Fibroblast of lung (primary cell): ENCODE data around the gene CSTF2T. TPM values are rescaled to one million over a fixed set of nuclear protein-coding genes. Genes with fewer than 3 reads are reported as not detected.

Source experiments
- DNase-seq, 2 donors: peaks; one replicate each; pipeline versions ENCODE4 v3.0.0 to v3.0.0-alpha.2; 2010; ENCODE audit warnings: low read depth in 2 of 2
- H2AFZ ChIP-seq: 2 replicates; pipeline ENCODE4 v1.5.1; 2012; ENCODE audit warnings: low read length, control low read depth, inconsistent platforms
- H3K27ac ChIP-seq: 2 replicates; pipeline ENCODE4 v1.5.1; 2011; ENCODE audit warnings: low read length, control low read depth; ENCODE audit not compliant: insufficient read depth
- H3K27me3 ChIP-seq: 2 replicates; pipeline ENCODE4 v1.5.1; 2011; ENCODE audit warnings: mild to moderate bottlenecking, low read length; ENCODE audit not compliant: control insufficient read depth, insufficient read depth
- H3K36me3 ChIP-seq: 2 replicates; pipeline ENCODE4 v1.5.1; 2011; ENCODE audit warnings: low read length; ENCODE audit not compliant: control insufficient read depth, insufficient read depth
- H3K4me1 ChIP-seq: 2 replicates; pipeline ENCODE4 v1.5.1; 2011; ENCODE audit warnings: low read length; ENCODE audit not compliant: control insufficient read depth, insufficient read depth; ENCODE audit errors: extremely low read depth
- H3K4me2 ChIP-seq: 2 replicates; pipeline ENCODE4 v1.5.1; 2011; ENCODE audit warnings: low read length, control low read depth; ENCODE audit not compliant: insufficient read depth; ENCODE audit errors: extremely low read depth
- H3K4me3 ChIP-seq, 4 experiments: fragments of 200-600 bp in 1 of 4; sonication (generic) in 1 of 4; replicated peaks in 1 of 4; 2 replicates each; pipeline ENCODE4 v1.5.1; 2011 to 2016; ENCODE audit warnings: low read length in 4 of 4, low read depth in 3 of 4, mild to moderate bottlenecking in 3 of 4, control low read depth in 2 of 4, inconsistent platforms in 1 of 4, mixed read lengths in 1 of 4; ENCODE audit not compliant: insufficient read depth in 1 of 4; ENCODE audit errors: control extremely low read depth in 1 of 4
- H3K79me2 ChIP-seq: 2 replicates; pipeline ENCODE4 v1.5.1; 2012; ENCODE audit warnings: mild to moderate bottlenecking, low read length, inconsistent platforms; ENCODE audit not compliant: control insufficient read depth, insufficient read depth
- H3K9ac ChIP-seq: 2 replicates; pipeline ENCODE4 v1.5.1; 2011; ENCODE audit warnings: mild to moderate bottlenecking, low read length, control low read depth; ENCODE audit not compliant: insufficient read depth
- H3K9me3 ChIP-seq: 2 replicates; pipeline ENCODE4 v1.5.1; 2012; ENCODE audit warnings: low read depth, low read length; ENCODE audit not compliant: control insufficient read depth, insufficient read depth
- H4K20me1 ChIP-seq: 2 replicates; pipeline ENCODE4 v1.5.1; 2011; ENCODE audit warnings: low read length; ENCODE audit not compliant: control insufficient read depth, insufficient read depth; ENCODE audit errors: extremely low read depth
- EZH2 ChIP-seq: IDR thresholded peaks from 2 replicates; pipeline ENCODE4 v1.5.1; 2012; ENCODE audit warnings: low read length, control low read depth, mild to moderate bottlenecking; ENCODE audit errors: missing control alignments
- polyA plus RNA-seq, 2 donors: library from polyadenylated mRNA; depleted of rRNA in 1 of 2; stranded (reverse) in 1 of 2; unstranded in 1 of 2; fragments of >200 nt; gene quantifications; 2 replicates each; pipeline ENCODE4 v1.2.1, GENCODE V29; 2011 to 2012; ENCODE audit warnings: missing spikeins in 1 of 2
- total RNA-seq: library from RNA; depleted of rRNA; stranded (reverse); fragments of >200 nt; gene quantifications from 2 replicates; pipeline ENCODE4 v1.2.1, GENCODE V29; 2014
- TF ChIP-seq, protein P1 (sequence below), 2 donors: IDR thresholded peaks in 1 of 2; conservative IDR thresholded peaks in 1 of 2; 1 replicate in 1 of 2; 2 replicates in 1 of 2; pipeline ENCODE4 v1.5.1; 2011 to 2012; ENCODE audit warnings: low read length in 2 of 2, control low read depth in 1 of 2, inconsistent platforms in 1 of 2, low read depth in 1 of 2, mild to moderate bottlenecking in 1 of 2

The CSTF2T gene
- total and polyA plus RNA-seq, 2 donors (not counting 1 experiment from before 2014, with no cell fraction given), result 5.9 to 14.9 TPM

DNA sequence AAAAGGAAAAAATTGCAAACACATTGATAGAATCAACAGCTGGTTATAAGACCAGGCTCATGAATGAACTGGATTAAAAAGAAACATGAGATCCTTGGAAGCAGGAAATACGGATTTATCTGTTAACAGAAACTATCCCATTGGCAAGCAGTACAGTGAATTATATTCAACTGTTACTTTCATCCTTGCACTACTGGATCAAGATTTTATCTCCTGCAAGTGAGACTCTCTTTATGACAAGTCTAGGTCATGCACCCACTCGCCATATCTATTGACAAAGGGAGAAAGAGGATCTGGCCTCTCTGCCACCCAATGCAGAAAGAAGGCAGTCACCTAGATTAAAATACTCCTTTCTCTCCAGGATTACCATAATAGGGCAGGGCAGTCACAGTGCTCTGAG lies 41.4 kb downstream of the CSTF2T start:
- no peaks in the 10 kb centered on the region for H4K20me1 ChIP-seq

DNA sequence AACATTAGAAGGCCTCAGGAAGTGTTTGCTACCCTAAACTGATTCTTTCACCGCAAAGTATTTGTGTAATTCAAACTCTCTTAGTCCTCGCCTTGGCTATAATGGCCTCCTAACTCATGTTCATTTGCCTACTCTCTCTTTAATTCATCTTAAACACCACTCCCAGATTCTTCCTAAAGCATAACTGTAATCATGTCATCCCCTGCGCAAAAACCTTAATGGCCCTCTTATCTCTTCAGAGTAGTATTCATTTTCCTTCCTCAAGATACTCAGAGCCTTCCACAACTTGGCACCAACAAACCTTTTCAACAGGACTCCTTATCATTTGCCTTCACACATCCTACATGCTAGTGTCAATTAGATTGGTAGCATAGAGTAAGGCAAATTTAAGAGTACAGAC lies 42.9 kb downstream of the CSTF2T start:
- Histone ChIP-seq H3K9ac (no peak overlapping the region), H3K79me2 (no peaks in the 10 kb centered on the region), H3K27ac (no peak overlapping the region), H3K4me1 (no peaks in the 10 kb centered on the region), H3K27me3 (no peaks in the 10 kb centered on the region), H4K20me1 (no peaks in the 10 kb centered on the region), H3K36me3 (no peaks in the 10 kb centered on the region), H3K4me3 (no peak overlapping the region), H2AFZ (no peak overlapping the region), H3K9me3 (no peaks in the 10 kb centered on the region), H3K4me2 (no peak overlapping the region)
- no peak for DNase-seq
- no peak for TF ChIP-seq EZH2
- TF ChIP-seq, protein P1, sequence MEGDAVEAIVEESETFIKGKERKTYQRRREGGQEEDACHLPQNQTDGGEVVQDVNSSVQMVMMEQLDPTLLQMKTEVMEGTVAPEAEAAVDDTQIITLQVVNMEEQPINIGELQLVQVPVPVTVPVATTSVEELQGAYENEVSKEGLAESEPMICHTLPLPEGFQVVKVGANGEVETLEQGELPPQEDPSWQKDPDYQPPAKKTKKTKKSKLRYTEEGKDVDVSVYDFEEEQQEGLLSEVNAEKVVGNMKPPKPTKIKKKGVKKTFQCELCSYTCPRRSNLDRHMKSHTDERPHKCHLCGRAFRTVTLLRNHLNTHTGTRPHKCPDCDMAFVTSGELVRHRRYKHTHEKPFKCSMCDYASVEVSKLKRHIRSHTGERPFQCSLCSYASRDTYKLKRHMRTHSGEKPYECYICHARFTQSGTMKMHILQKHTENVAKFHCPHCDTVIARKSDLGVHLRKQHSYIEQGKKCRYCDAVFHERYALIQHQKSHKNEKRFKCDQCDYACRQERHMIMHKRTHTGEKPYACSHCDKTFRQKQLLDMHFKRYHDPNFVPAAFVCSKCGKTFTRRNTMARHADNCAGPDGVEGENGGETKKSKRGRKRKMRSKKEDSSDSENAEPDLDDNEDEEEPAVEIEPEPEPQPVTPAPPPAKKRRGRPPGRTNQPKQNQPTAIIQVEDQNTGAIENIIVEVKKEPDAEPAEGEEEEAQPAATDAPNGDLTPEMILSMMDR (conservative IDR thresholded peaks at IDR 0.05 in 1 of 2, IDR thresholded peaks at IDR 0.05 in 1 of 2; ENCODE audit: low read depth in 1 of 2, low read length in 2 of 2), result no peak

More for the DNA sequence above, 41.4 kb downstream of the CSTF2T start:
- Histone ChIP-seq H3K4me2 (no peak overlapping the region), H3K4me3 (no peak overlapping the region), H3K27ac (no peak overlapping the region), H3K9me3 (no peaks in the 10 kb centered on the region), H3K79me2 (no peaks in the 10 kb centered on the region), H2AFZ (no peak overlapping the region), H3K4me1 (no peaks in the 10 kb centered on the region), H3K9ac (no peak overlapping the region), H3K27me3 (no peaks in the 10 kb centered on the region), H3K36me3 (no peaks in the 10 kb centered on the region)
- TF ChIP-seq, protein P1 (conservative IDR thresholded peaks at IDR 0.05 in 1 of 2, IDR thresholded peaks at IDR 0.05 in 1 of 2; ENCODE audit: low read depth in 1 of 2, low read length in 2 of 2), result no peak
- TF ChIP-seq EZH2, result no peak
- DNase-seq, result no peak

DNA sequence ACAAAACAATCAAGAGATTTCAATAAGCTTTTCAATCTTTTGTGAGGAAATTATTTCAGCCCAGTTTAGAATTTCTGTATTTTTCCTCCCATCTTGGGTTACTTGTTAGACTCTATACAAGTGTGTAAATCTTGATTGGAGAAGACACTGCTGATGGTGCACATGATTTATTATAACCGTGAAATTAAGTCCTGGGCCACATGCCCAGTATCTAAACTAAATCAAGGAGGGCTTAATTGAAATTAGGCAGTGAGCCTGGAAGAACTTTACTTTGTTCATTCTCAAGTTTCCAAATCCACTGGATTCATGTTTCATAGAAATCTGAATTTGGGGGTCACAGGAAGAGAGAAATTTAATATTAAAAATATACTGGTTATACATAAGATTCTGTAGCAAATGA lies 44.5 kb downstream of the CSTF2T start:
- DNase-seq, result no peak
- no peaks in the 10 kb centered on the region for H3K9me3 ChIP-seq
- no peaks in the 10 kb centered on the region for H4K20me1 ChIP-seq
- no peak overlapping the region for H3K4me2 ChIP-seq
- no peak overlapping the region for H3K4me3 ChIP-seq
- TF ChIP-seq EZH2, result no peak
- TF ChIP-seq, protein P1 (conservative IDR thresholded peaks at IDR 0.05 in 1 of 2, IDR thresholded peaks at IDR 0.05 in 1 of 2; ENCODE audit: low read depth in 1 of 2, low read length in 2 of 2), result no peak
- no peak overlapping the region for H3K27ac ChIP-seq
- no peaks in the 10 kb centered on the region for H3K4me1 ChIP-seq
- no peak overlapping the region for H2AFZ ChIP-seq
- H3K27me3 ChIP-seq, result no peaks in the 10 kb centered on the region
- no peak overlapping the region for H3K9ac ChIP-seq
- no peaks in the 10 kb centered on the region for H3K79me2 ChIP-seq
- H3K36me3 ChIP-seq, result no peaks in the 10 kb centered on the region
